ENCODE results near the gene ZNF565. TPM values are rescaled to one million over a fixed set of nuclear protein-coding genes. Genes with fewer than 3 reads are reported as not detected.
A peak's percentile ranks its signal among the peaks of the same experiment; 100 is the strongest.

The ZNF565 gene
- polyA plus RNA-seq, 2 of the 4 experiments (the other 2 are of a cell fraction): 4.5 to 5.6 TPM

DNA sequence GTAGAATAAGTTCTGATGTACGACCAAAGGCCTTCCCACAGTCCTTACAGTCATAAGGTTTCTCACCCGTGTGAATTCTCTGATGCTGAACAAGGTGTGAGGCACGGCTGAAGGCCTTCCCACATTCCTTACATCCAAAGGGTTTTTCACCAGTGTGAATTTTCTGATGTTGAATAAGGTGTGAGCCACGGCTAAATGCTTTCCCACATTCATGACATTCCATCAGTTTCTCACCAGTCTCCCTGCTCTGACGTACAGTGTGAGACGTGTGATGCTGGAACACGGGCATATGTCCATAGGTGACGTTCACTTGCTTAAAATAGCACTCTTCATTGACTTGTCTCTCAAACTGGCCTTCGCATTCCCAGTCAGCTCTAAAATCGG is 31.2 kb downstream of the ZNF565 start:
- WGBS (ENCODE audit: missing lambda C conversion rate): 83% methylated on average over 10 of the region's 10 CpGs
- TF ChIP-seq KDM5A (IDR thresholded peaks at IDR 0.05): no peak
- TF ChIP-seq JUNB (IDR thresholded peaks at IDR 0.05): no peak
- TF ChIP-seq ZFP36 (IDR thresholded peaks at IDR 0.05; ENCODE audit: borderline replicate concordance, partially characterized antibody): no peak
- TF ChIP-seq POLR2AphosphoS2 (conservative IDR thresholded peaks at IDR 0.05; ENCODE audit: low read length): no peak
- no peak for TF ChIP-seq MAFK (IDR thresholded peaks at IDR 0.05; ENCODE audit: partially characterized antibody)
- TF ChIP-seq, protein P1, sequence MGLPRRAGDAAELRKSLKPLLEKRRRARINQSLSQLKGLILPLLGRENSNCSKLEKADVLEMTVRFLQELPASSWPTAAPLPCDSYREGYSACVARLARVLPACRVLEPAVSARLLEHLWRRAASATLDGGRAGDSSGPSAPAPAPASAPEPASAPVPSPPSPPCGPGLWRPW (IDR thresholded peaks at IDR 0.05): no peak
- TF ChIP-seq CBX8 (IDR thresholded peaks at IDR 0.05): no peak
- TF ChIP-seq RCOR1 (IDR thresholded peaks at IDR 0.05; ENCODE audit: low read depth, low read length): no peak
- TF ChIP-seq SMC3 (IDR thresholded peaks at IDR 0.05): no peak
- no peak for TF ChIP-seq NPAS2 (CRISPR knock-in tag; IDR thresholded peaks at IDR 0.05; ENCODE audit: borderline replicate concordance)
- no peak for TF ChIP-seq TFCP2L1 (CRISPR knock-in tag; IDR thresholded peaks at IDR 0.05)
- no peak for TF ChIP-seq HDAC2 (IDR thresholded peaks at IDR 0.05)
- TF ChIP-seq, protein P2, sequence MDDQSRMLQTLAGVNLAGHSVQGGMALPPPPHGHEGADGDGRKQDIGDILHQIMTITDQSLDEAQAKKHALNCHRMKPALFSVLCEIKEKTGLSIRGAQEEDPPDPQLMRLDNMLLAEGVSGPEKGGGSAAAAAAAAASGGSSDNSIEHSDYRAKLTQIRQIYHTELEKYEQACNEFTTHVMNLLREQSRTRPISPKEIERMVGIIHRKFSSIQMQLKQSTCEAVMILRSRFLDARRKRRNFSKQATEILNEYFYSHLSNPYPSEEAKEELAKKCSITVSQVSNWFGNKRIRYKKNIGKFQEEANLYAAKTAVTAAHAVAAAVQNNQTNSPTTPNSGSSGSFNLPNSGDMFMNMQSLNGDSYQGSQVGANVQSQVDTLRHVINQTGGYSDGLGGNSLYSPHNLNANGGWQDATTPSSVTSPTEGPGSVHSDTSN (IDR thresholded peaks at IDR 0.05): no peak
- no peak for TF ChIP-seq CEBPB (IDR thresholded peaks at IDR 0.05)
- no peak for TF ChIP-seq MAZ (IDR thresholded peaks at IDR 0.05; ENCODE audit: borderline replicate concordance, low read depth, low read length)
- TF ChIP-seq, protein P3, sequence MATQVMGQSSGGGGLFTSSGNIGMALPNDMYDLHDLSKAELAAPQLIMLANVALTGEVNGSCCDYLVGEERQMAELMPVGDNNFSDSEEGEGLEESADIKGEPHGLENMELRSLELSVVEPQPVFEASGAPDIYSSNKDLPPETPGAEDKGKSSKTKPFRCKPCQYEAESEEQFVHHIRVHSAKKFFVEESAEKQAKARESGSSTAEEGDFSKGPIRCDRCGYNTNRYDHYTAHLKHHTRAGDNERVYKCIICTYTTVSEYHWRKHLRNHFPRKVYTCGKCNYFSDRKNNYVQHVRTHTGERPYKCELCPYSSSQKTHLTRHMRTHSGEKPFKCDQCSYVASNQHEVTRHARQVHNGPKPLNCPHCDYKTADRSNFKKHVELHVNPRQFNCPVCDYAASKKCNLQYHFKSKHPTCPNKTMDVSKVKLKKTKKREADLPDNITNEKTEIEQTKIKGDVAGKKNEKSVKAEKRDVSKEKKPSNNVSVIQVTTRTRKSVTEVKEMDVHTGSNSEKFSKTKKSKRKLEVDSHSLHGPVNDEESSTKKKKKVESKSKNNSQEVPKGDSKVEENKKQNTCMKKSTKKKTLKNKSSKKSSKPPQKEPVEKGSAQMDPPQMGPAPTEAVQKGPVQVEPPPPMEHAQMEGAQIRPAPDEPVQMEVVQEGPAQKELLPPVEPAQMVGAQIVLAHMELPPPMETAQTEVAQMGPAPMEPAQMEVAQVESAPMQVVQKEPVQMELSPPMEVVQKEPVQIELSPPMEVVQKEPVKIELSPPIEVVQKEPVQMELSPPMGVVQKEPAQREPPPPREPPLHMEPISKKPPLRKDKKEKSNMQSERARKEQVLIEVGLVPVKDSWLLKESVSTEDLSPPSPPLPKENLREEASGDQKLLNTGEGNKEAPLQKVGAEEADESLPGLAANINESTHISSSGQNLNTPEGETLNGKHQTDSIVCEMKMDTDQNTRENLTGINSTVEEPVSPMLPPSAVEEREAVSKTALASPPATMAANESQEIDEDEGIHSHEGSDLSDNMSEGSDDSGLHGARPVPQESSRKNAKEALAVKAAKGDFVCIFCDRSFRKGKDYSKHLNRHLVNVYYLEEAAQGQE (IDR thresholded peaks at IDR 0.05): no peak
- no peak for TF ChIP-seq HEYL (CRISPR knock-in tag; IDR thresholded peaks at IDR 0.05)
- H3K9me3 ChIP-seq: peaks cover 65% of the 10 kb centered on the region
- DNase-seq (ENCODE audit: low read depth in 1 of 2, low spot score in 1 of 2): no peak
- H3K27ac ChIP-seq: no peak overlapping the region
- POLR2A ChIA-PET: interaction anchor here (0.9 kb wide), 1 partner anchor 31 kb away, joined by 4 read pairs; the partner anchor contains the start of genes ZNF146 and ZNF565
- CTCF ChIA-PET: interaction anchor here (0.7 to 1.7 kb wide), 5 partner anchors 11 to 591 kb away, joined by 3 to 5 read pairs (median 3); no protein-coding TSS in a partner anchor
- FAIRE-seq: peak; percentile 84
- H3K4me2 ChIP-seq: no peak overlapping the region
- no peaks in the 10 kb centered on the region for H3K4me1 ChIP-seq
- peak in 1 of 2 experiments; percentile 32; a peak in 2 of 6 replicates for ATAC-seq
- H3K4me3 ChIP-seq: no peak overlapping the region

GRCh38 chr19:36182612-36183244 is 31.7 kb downstream of the ZNF565 start:
- ATAC-seq: peak; percentile 19 to 22; a peak in 3 of 6 replicates
- Histone ChIP-seq H3K4me1 (no peaks in the 10 kb centered on the region), H3K9me3 (peaks cover 68% of the 10 kb centered on the region), H3K4me3 (no peak overlapping the region), H3K27ac (no peak overlapping the region), H3K4me2 (no peak overlapping the region)
- 85% methylated on average over 17 of the region's 17 CpGs for WGBS (ENCODE audit: missing lambda C conversion rate)
- CTCF ChIA-PET: interaction anchor here (0.6 to 1.7 kb wide), 5 partner anchors 11 to 590 kb away, joined by 3 to 5 read pairs (median 3); no protein-coding TSS in a partner anchor
- DNase-seq (ENCODE audit: low read depth in 1 of 2, low spot score in 1 of 2): peak in 1 of 2 experiments; percentile 35
- peak; percentile 91 for FAIRE-seq
- TF ChIP-seq JUNB (IDR thresholded peaks at IDR 0.05) (no peak), PHF8 (IDR thresholded peaks at IDR 0.05; ENCODE audit: borderline replicate concordance, low read depth) (no peak), NR3C1 (IDR thresholded peaks at IDR 0.05) (no peak), RCOR1 (IDR thresholded peaks at IDR 0.05; ENCODE audit: low read depth, low read length) (no peak), MAZ (IDR thresholded peaks at IDR 0.05; ENCODE audit: borderline replicate concordance, low read depth, low read length) (no peak), HOXA7 (CRISPR knock-in tag; IDR thresholded peaks at IDR 0.05) (no peak), CBX2 (IDR thresholded peaks at IDR 0.05; ENCODE audit: borderline replicate concordance, low read depth) (no peak), NFE2L2 (conservative IDR thresholded peaks at IDR 0.05; ENCODE audit: low read length) (no peak), KDM5A (IDR thresholded peaks at IDR 0.05) (no peak), E2F6 (IDR thresholded peaks at IDR 0.05; ENCODE audit: borderline replicate concordance, low read depth) (no peak), JUN (IDR thresholded peaks at IDR 0.05) (no peak), SREBF2 (IDR thresholded peaks at IDR 0.05) (no peak)
- TF ChIP-seq, protein P2 (IDR thresholded peaks at IDR 0.05): no peak
- TF ChIP-seq, protein P4, sequence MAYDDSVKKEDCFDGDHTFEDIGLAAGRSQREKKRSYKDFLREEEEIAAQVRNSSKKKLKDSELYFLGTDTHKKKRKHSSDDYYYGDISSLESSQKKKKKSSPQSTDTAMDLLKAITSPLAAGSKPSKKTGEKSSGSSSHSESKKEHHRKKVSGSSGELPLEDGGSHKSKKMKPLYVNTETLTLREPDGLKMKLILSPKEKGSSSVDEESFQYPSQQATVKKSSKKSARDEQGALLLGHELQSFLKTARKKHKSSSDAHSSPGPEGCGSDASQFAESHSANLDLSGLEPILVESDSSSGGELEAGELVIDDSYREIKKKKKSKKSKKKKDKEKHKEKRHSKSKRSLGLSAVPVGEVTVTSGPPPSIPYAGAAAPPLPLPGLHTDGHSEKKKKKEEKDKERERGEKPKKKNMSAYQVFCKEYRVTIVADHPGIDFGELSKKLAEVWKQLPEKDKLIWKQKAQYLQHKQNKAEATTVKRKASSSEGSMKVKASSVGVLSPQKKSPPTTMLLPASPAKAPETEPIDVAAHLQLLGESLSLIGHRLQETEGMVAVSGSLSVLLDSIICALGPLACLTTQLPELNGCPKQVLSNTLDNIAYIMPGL (CRISPR knock-in tag; IDR thresholded peaks at IDR 0.05; ENCODE audit: borderline replicate concordance): no peak
- TF ChIP-seq, protein P5, sequence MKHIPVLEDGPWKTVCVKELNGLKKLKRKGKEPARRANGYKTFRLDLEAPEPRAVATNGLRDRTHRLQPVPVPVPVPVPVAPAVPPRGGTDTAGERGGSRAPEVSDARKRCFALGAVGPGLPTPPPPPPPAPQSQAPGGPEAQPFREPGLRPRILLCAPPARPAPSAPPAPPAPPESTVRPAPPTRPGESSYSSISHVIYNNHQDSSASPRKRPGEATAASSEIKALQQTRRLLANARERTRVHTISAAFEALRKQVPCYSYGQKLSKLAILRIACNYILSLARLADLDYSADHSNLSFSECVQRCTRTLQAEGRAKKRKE (CRISPR knock-in tag; IDR thresholded peaks at IDR 0.05; ENCODE audit: low read depth): no peak
- POLR2A ChIA-PET: interaction anchor here (0.9 kb wide), 1 partner anchor 32 kb away, joined by 4 read pairs; the partner anchor contains the start of genes ZNF146 and ZNF565

Measured in A549 (cell line).